CD4-positive, alpha-beta T cell treated with Interferon alpha-2 for 1 hour (primary cell): ENCODE results near the gene SUV39H2.
"Not testable (repeated sequence)": the region's sequence is repeated elsewhere in the genome, so short reads cannot be mapped to it uniquely, and the experiment has no call there.

Source experiments
- DNase-seq, 2 donors: peaks; one replicate each; pipeline ENCODE4 v3.0.0-alpha.2; 2020 to 2022

SUV39H2 gene

DNA sequence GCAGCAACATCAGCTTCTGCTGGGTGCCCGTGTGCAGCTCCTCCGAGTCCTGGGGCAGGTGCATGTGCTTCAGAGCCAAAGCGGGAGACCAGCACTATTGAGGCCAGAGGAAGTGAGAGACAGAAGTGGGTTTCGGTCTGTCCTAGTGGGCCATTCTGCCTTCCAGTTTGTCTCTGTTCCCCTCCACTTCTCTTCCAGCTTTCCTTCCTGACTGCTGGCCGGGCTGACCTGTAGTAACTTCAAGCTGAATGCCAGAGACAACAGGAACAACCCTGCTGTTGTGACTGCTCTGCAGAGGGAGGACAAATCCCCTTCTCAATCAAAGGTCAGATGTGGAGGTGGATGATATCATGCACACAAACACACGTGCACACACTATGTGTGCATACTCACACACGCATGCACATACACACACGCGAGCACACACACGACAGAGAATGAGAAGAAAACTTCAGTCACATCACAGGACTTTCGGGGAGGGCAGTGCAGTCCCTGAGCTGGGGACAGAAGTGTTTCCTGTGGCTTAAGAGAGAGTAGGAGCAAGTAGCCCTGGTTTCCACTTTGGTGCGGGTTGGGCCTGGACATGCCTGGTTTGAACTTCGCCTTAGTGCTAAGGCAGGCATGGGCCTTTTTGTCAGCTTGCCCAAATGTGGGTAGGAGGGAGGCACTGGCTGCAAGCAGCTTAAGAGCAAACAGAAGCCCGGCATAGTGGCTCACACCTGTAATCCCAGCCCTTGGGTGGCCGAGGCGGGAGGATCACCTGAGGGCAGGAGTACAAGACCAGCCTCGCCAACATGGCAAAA is 63.7 kb downstream of the SUV39H2 start:
- not testable (repeated sequence) for DNase-seq

DNA sequence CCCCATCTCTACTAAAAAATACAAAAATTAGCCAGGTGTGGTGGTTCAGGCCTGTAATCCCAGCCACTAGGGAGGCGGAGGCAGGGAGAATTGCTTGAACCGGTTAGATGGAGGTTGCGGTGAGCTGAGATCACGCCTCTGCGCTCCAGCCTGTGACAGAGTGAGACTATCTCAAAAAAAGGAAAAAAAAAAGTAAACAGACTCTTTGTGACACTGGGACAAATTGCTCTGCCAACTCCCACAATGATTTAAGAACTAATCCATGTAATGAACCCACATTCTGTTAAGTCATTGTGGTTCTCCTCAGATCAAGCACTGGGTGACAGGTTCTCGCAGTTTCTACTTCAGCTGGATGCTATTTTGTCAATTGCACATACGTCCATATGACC is 64.3 kb downstream of the SUV39H2 start:
- not testable (repeated sequence) for DNase-seq

DNA sequence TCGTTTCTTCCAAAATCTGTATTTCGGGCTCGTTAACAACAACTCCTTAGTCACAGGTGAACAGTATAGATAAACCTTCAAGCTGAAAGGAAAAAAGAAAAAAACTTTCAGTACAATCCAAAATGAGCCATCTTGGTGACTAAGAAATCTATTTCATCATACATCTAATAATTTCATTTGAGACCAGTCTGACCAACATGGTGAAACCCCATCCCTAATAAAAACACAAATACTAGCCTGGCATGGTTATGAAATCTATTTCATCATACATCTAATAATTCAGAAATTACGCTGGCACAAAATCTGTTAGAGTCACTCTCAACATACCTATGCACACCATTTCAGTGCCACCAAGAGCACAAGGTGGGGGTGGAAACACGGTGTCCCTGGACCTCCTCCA is 66.4 kb downstream of the SUV39H2 start:
- no peak for DNase-seq

DNA sequence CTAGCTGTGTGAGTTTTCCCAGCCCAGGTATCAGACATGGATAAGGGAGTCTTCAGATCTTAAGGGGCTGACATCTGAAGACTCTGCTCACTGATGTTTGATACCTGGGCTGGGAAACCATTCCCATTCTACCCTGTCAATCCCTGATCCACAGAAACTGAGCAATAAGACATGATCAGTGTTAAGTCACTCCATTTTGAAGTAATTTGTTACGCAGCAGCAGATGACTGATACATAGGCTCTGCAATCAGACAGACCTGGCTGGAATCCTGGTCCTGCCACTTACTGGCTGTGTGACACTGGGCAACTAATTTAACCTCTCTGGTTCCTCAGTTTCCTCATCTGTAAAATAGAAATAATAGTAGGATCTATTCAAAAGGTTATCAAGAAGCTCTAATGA is 68.6 kb downstream of the SUV39H2 start:
- no peak for DNase-seq

DNA sequence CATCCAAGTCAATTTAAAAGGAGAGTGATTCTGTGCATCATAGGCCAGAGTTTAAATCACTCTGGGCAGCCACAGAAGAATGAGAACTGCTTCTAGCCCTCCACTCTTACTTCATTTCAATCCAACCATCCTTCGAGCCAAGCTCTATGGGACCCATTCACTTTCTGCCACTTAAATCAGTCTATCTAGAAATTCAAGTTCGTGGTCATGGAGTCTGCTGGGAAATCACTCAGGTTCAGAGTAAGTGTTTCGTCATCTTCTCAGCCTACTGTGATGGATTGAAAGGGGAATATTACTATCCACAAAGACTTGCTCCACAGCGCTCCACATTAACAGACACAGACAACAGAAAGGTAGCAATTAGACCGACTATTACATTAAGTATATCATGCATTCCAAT is 70.6 kb downstream of the SUV39H2 start:
- no peak for DNase-seq

DNA sequence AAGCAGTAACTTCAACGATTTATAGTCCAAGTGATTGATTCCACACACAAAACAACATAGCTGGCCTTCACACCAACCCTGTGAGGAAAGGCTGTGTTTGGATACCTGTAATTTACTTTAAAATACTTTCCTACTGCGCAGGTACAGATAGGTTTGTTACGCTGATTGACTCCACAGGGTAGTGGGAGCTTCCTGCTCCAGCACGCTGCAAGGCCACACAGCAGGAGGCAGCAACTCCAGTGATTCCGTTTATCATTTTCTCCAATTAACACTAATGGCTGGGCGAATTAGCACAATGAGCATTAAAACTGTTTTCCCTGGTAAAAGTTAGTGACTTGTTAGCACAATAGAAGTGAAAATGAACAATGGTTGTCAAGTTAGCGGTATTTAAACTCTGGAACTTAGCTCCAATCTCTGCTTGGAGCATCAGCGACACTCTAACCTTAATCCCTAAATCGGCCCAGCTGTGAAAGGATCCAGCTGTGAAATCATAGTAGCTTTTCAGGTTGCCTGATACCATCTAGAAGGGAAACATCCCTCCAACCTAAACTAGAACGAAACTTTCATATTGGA is 74.3 kb downstream of the SUV39H2 start:
- DNase-seq, result no peak

DNA sequence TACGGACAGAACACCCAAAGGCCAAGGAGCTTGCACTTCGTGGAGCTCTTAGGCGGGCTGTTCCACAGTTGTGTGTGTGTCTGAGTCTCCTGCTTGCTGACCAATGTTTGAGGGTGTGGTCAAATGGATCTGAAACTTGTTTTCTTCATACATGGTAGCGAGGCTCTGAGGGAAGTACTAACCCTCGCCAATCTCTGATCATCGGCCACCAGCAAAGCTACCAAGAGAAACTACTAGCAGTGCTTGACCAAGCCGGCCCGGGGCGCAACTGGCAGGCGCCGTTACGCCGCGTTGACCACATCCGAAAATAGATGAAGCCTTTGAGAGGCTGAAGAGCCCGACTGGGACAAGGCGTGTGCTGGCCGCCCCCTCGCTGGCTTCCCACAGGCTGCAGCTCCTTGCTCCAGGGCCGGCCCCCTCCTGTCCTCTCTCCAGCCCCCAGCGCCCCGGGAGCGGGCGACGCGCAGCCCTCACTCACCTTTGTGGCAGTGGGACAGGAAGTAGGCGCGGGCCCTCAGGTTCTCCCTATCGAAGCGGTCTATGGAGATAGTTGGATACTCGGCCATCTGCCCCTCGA is 74.8 kb downstream of the SUV39H2 start:
- DNase-seq, result peak; percentile 7 to 34
